ENCODE measurements around the gene MIAT. TPM values are rescaled to one million over a fixed set of nuclear protein-coding genes. Genes with fewer than 3 reads are reported as not detected.
"Not testable (repeated sequence)": the region's sequence is repeated elsewhere in the genome, so short reads cannot be mapped to it uniquely, and the experiment has no call there.

MIAT gene
- total RNA-seq (ENCODE audit: low replicate concordance) = 0.72 and 2.0 TPM in 2 replicates

- H3K4me3 ChIP-seq (ENCODE audit: low read depth, low read length) = peak within 1 kb of the TSS; percentile 53
- no peak for DNase-seq (ENCODE audit: low read depth)
- no peak for TF ChIP-seq CTCF (IDR thresholded peaks at IDR 0.05; ENCODE audit: insufficient read depth, low read length)
Measured at GRCh38 chr22:26656891-26657851, at the start of gene MIAT. Gene MIAT, plus strand, starts transcription at chr22:26657588.

- DNase-seq (ENCODE audit: low read depth) = no peak
- no peak for TF ChIP-seq CTCF (IDR thresholded peaks at IDR 0.05; ENCODE audit: insufficient read depth, low read length)
- no peak overlapping the region for H3K4me3 ChIP-seq (ENCODE audit: low read depth, low read length)
Measured at GRCh38 chr22:26608129-26608528, 49.3 kb upstream of the MIAT start.

- DNase-seq (ENCODE audit: low read depth) = no peak
- no peak overlapping the region for H3K4me3 ChIP-seq (ENCODE audit: low read depth, low read length)
- no peak for TF ChIP-seq CTCF (IDR thresholded peaks at IDR 0.05; ENCODE audit: insufficient read depth, low read length)
Measured at GRCh38 chr22:26609287-26609686, 48.1 kb upstream of the MIAT start.

- peak; percentile 83 for DNase-seq (ENCODE audit: low read depth)
- H3K4me3 ChIP-seq (ENCODE audit: low read depth, low read length) = no peak overlapping the region
- no peak for TF ChIP-seq CTCF (IDR thresholded peaks at IDR 0.05; ENCODE audit: insufficient read depth, low read length)
Measured at GRCh38 chr22:26610072-26610958, 47.1 kb upstream of the MIAT start.

- no peak for TF ChIP-seq CTCF (IDR thresholded peaks at IDR 0.05; ENCODE audit: insufficient read depth, low read length)
- H3K4me3 ChIP-seq (ENCODE audit: low read depth, low read length) = no peak overlapping the region
- no peak for DNase-seq (ENCODE audit: low read depth)
Measured at GRCh38 chr22:26610996-26611395, 46.4 kb upstream of the MIAT start.

- H3K4me3 ChIP-seq (ENCODE audit: low read depth, low read length) = no peak overlapping the region
- DNase-seq (ENCODE audit: low read depth) = no peak
- TF ChIP-seq CTCF (IDR thresholded peaks at IDR 0.05; ENCODE audit: insufficient read depth, low read length) = no peak
Measured at GRCh38 chr22:26612652-26613051, 44.7 kb upstream of the MIAT start.

GRCh38 chr22:26613753-26614152 is 43.6 kb upstream of the MIAT start:
- H3K4me3 ChIP-seq (ENCODE audit: low read depth, low read length) = not testable (repeated sequence)

More at GRCh38 chr22:26613753-26614152, 43.6 kb upstream of the MIAT start:
- DNase-seq (ENCODE audit: low read depth) = not testable (repeated sequence)
